Caki2 (cell line): ENCODE data around the gene GRM7. TPM values are rescaled to one million over a fixed set of nuclear protein-coding genes. Genes with fewer than 3 reads are reported as not detected.

Experiments
- DNase-seq: peaks from one replicate; pipeline ENCODE4 v3.0.0-alpha.2; 2015; ENCODE audit warnings: low read depth
- in situ Hi-C: cut with HindIII; loops from 2 replicates; pipeline ENCODE4 v1.10.0; 2016; ENCODE audit warnings: low sequenced_read_pairs, low pct_unique_long_range_greater_than_20kb, mixed read lengths
- total RNA-seq: library from RNA; depleted of rRNA; stranded (reverse); fragments of >200 nt; shearing (Covaris generic); gene quantifications from 2 replicates; pipeline ENCODE4 v1.2.3, GENCODE V29; 2014; ENCODE audit warnings: low replicate concordance

Gene GRM7
- total RNA-seq, 1 experiment from 2014 or later, result not detected

GRCh38 chr3:7401418-7401817 is 540.5 kb downstream of the GRM7 start:
- no peak for DNase-seq
- in situ Hi-C loops, result no loop called here

- in situ Hi-C loops, result no loop called here
These were observed 546.2 kb downstream of the GRM7 start for GRCh38 chr3:7407107-7407506.

GRCh38 chr3:7410782-7411181 is 549.9 kb downstream of the GRM7 start:
- in situ Hi-C loops, result no loop called here
- no peak for DNase-seq

More at GRCh38 chr3:7407107-7407506, 546.2 kb downstream of the GRM7 start:
- DNase-seq, result no peak

GRCh38 chr3:7421065-7421464 is 560.1 kb downstream of the GRM7 start:
- in situ Hi-C loops, result no loop called here
- DNase-seq, result no peak

- in situ Hi-C loops, result no loop called here
- DNase-seq, result no peak
These were observed 562.1 kb downstream of the GRM7 start for GRCh38 chr3:7423036-7423435.

GRCh38 chr3:7423995-7424394 is 563.1 kb downstream of the GRM7 start:
- in situ Hi-C loops, result no loop called here

GRCh38 chr3:7428206-7428718 is 567.3 kb downstream of the GRM7 start:
- DNase-seq, result no peak
- in situ Hi-C loops, result no loop called here

More at GRCh38 chr3:7423995-7424394, 563.1 kb downstream of the GRM7 start:
- no peak for DNase-seq

GRCh38 chr3:7432610-7433009 is 571.7 kb downstream of the GRM7 start:
- in situ Hi-C loops, result no loop called here

GRCh38 chr3:7433073-7433472 is 572.2 kb downstream of the GRM7 start:
- in situ Hi-C loops, result no loop called here
- no peak for DNase-seq

More at GRCh38 chr3:7432610-7433009, 571.7 kb downstream of the GRM7 start:
- DNase-seq, result no peak

GRCh38 chr3:7436542-7436941 is 575.6 kb downstream of the GRM7 start:
- DNase-seq, result no peak
- in situ Hi-C loops, result no loop called here

- no peak for DNase-seq
- in situ Hi-C loops, result no loop called here
These were observed 576.3 kb downstream of the GRM7 start for GRCh38 chr3:7437231-7437630.

GRCh38 chr3:7439101-7439680 is 578.3 kb downstream of the GRM7 start:
- in situ Hi-C loops, result no loop called here
- no peak for DNase-seq

- in situ Hi-C loops, result no loop called here
- no peak for DNase-seq
These were observed 584.0 kb downstream of the GRM7 start for GRCh38 chr3:7444886-7445285.

GRCh38 chr3:7445331-7445730 is 584.4 kb downstream of the GRM7 start:
- in situ Hi-C loops, result no loop called here
- DNase-seq, result no peak

- no peak for DNase-seq
- in situ Hi-C loops, result no loop called here
These were observed 586.4 kb downstream of the GRM7 start for GRCh38 chr3:7447197-7447769.

- DNase-seq, result no peak
- in situ Hi-C loops, result no loop called here
These were observed 595.5 kb downstream of the GRM7 start for GRCh38 chr3:7456386-7456785.

- no peak for DNase-seq
- in situ Hi-C loops, result no loop called here
These were observed 600.4 kb downstream of the GRM7 start for GRCh38 chr3:7461202-7461825.

GRCh38 chr3:7469866-7470265 is 609.0 kb downstream of the GRM7 start:
- DNase-seq, result no peak
- in situ Hi-C loops, result no loop called here

GRCh38 chr3:7484636-7485035 is 623.7 kb downstream of the GRM7 start:
- in situ Hi-C loops, result no loop called here
- no peak for DNase-seq

- no peak for DNase-seq
- in situ Hi-C loops, result no loop called here
These were observed 626.8 kb downstream of the GRM7 start for GRCh38 chr3:7487763-7488162.
